Activated gamma-delta T cell treated with Interleukin-2 at 50 U/mL for 16 hours (primary cell): ENCODE results near the gene ZNF518A.

Experiments
- DNase-seq: peaks from one replicate; pipeline ENCODE4 v3.0.0-alpha.2; 2020

Gene ZNF518A

DNA sequence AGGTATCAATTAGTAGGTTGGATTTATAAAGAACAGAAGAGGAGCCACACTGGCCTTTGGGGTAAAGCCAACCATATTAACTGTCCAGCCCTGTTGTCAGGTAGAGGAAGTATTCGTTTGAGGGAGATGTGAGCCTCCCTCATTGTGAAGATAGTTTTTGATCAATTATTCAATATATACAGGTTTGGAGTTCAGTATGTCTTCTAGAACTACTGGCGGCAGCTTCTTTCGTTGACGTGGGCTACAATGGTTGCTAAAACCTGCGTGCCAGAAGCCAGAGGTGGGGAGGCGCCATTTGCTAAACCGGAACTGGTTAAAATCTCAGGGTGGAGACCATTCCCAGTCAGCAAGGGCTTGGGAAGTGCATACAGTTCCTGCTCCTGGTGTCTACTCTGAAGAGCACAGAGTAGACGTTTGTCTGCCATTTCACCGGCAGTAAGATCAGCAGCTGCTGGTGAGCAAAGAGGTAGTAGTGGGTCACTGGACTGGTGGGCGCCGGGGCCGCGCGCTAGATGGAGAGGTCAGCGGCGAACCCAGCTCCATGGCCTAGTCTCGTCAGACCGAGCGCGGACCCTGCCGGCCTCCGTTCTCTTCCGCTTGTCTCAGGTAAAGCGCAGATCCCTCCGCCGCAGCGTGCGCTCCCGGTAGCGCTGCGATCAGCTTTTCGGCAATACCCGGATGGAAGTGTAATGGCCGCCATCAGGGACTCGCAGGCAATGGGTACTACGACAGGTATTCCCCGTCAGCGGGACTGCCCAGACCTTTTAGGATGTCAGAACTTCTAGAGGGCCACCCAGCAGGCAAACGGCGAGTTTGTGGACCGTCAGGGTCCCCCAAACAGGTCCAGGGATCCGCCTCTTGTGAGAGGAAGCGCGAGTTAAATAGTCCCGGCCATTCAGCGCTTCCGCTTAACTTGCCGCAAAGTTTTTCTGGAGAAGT lies at the start of gene ZNF518A:
TSS of gene ZNF518A (plus strand) at position 911 of the 939 bp plus-strand sequence. CDS start 26,026 bp downstream, outside the sequence.
- DNase-seq = peak; percentile 85

DNA sequence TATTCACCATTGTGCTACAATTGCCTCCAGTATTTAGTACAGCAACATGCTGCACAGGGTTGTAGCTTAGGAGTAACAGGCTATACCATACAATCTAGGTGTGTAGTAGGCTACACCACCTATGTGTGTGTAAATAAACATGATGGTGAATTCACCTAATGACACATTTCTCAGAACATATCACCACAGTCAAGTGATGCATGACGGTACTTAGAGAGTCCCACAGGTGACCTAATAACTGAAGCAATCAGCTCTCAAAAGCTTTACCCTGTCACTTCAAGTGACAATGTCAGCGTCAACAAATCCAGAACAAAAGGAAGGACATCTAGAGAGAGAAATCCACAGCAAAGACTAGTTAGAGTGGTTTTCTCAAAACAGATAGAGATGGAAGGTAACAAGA lies 47.9 kb upstream of the ZNF518A start:
- no peak for DNase-seq

- DNase-seq = no peak
Measured at GRCh38 chr10:96082748-96083147, 47.3 kb upstream of the ZNF518A start.

- DNase-seq = no peak
Measured at GRCh38 chr10:96089116-96089515, 41.0 kb upstream of the ZNF518A start.

DNA sequence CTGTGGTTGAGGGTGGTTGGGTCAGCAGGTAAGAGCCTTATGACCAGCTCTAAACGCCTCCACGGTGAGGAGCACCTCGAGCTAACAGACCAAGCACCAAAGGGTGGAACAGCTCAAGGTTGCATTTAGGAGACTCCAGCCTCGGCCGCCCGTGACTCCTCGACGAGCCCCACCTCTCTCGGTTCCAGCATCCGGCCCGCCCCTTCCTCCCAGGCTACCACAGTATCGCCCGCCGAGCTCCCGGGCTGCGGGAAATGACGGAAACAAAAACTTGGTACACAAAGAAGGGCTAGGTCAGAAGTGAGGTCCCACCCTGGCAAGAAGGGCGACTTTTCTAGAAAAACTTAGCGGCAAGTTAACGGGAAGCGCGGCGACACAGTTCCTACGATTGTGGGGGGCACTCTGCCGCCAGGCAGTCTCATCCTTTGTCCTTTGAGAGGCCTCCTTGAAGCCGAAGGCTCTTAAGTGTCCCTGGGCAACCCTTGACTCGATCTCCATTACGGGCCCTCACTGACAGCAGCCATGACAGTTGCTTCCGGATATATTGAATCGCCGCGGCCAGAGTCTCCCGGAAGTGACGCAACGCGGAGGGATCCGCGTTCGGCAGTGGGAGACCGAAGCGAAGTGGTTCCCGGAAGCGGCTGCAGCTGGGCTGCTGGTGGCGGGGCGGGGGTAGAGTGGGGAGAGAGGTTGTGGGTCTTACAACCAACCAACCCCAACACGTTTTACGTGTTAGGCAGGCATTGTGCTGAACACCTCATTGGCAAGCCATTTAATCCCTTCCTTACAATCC lies 40.2 kb upstream of the ZNF518A start:
- DNase-seq = peak; percentile 90

- DNase-seq = peak; percentile 4
Measured at GRCh38 chr10:96090463-96090800, 39.7 kb upstream of the ZNF518A start.

GRCh38 chr10:96092999-96093767 lies 36.9 kb upstream of the ZNF518A start:
- DNase-seq = no peak

GRCh38 chr10:96093948-96094347 lies 36.1 kb upstream of the ZNF518A start:
- no peak for DNase-seq

- DNase-seq = no peak
Measured at GRCh38 chr10:96096958-96097357, 33.1 kb upstream of the ZNF518A start.

DNA sequence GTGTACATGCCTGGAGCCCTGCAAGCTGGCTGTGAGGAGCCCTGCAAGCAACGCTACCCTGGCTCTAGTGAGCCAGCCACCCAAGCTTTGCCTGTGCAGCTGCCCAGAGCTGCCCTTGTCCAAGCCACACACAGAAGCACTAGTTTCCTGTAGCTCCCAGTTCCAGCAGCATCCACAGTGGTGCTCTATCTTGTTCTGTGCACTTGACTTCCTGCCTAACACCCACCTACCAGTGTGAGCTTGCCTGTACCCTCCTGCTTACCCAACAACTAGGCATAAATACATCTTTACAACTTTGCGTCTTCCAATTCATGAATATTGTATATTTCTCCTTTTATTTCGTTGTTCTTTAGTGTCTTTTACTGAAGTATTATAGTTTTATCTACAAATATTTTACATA lies 32.2 kb upstream of the ZNF518A start:
- DNase-seq = no peak

GRCh38 chr10:96107623-96108038 lies 22.5 kb upstream of the ZNF518A start:
- no peak for DNase-seq

DNA sequence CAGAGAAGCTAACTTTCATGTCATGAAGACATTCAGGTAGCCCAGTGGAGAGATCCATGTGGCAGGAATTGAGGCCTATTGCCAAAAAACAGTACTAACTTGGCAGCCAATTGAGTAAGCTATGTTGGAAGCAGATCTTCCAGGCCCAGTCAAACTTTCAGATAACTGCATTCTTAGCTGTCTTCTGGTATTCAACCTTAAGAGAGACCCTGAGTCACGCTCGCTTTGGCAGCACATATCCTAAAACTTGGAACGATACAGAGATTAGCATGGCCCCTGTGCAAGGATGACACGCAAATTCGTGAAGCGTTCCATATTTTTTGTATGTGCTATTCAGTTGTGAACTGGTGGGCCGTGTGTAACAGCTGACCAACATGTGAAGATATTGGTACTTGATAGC lies 17.6 kb upstream of the ZNF518A start:
- DNase-seq = no peak

DNA sequence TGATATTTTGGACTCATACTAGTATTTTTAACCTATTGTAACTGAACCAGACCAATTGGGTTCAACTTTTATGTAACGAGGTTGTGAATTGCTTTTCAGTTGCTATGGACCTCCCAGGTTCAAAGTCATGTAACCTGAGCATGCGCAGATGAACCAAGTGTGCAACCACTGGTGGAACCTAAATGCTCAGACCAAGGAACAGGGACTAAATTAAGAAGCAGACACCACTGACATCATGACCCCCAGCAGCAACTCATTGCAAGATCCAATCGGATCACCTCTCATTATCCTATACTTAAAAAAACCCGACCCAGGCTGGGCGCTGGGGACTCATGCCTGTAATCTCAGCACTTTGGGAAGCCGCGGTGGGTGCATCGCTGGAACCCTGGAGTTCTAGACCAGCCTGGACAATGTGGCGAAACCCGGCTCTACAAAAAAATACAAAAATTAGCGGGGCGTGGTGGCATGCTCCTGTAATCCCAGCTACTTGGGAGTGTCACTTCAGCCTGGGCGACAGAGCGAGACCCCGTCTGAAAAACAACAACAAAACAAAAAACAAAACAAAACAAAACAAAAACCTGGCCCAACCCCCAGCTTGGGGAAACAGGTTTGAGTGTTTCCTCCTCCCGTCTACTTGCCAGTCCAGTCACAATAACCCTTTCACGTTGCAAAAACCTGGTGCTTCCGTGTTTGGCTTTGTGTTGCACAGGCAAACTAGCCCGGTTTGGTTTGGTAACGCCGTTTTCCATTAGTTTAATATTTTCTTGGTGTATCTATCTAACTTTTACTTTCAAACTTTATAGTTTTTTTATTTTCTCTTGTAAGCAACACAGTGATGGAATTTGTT lies 11.3 kb upstream of the ZNF518A start:
- no peak for DNase-seq

GRCh38 chr10:96122824-96123223 lies 7.3 kb upstream of the ZNF518A start:
- no peak for DNase-seq

GRCh38 chr10:96124230-96125141 lies 5.6 kb upstream of the ZNF518A start:
- DNase-seq = no peak

GRCh38 chr10:96125142-96125515 lies 5.0 kb upstream of the ZNF518A start:
- no peak for DNase-seq

GRCh38 chr10:96130326-96130995 lies 364 bp downstream of the ZNF518A start:
- peak; percentile 70 for DNase-seq

DNA sequence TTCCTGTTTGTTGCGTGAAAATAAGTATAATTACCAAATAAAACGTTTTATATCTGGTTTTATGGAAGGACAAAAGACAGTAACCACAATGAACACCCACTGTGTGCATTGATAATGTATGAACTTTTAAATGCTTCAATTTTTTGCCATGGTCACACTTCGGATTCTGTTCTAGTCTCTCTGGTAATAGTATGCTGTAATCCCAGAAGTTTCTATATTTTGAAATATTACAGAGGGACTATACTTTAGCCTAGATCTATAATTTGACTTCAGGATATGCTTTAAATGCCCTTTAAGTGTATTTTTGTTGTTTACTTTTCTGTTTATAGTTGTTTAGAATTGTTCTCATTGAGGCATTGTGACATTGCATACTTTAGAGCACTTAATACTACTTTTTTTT lies 1.5 kb downstream of the ZNF518A start:
- DNase-seq = no peak

- DNase-seq = no peak
Measured at GRCh38 chr10:96133135-96133534, 3.0 kb downstream of the ZNF518A start.

DNA sequence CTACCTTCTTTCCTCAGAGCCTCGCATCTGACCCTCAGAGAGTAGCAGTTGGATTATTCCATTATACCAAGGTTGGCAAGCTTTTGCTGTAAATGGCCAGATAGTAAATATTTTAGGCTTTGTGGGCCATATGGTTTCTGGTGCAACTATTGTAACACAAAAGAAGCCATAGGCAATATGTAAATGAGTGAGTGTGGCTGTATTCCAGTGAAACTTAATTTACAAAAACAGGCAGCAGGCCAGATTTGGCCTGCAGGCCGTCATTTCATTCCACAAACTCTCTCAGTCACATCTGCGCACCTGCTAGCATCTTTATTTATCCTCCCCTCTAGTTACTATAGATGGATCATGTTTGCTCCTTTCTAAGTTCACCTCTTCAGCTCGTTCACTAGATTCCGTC lies 6.7 kb downstream of the ZNF518A start:
- no peak for DNase-seq

GRCh38 chr10:96137567-96137966 lies 7.5 kb downstream of the ZNF518A start:
- no peak for DNase-seq
